ENCODE data around the gene KCND2. TPM values are rescaled to one million over a fixed set of nuclear protein-coding genes. Genes with fewer than 3 reads are reported as not detected.
A peak's percentile ranks its signal among the peaks of the same experiment; 100 is the strongest.

KCND2 gene
- polyA plus RNA-seq, 3 donors = not detected

GRCh38 chr7:120582916-120583315 is 309.9 kb downstream of the KCND2 start:
- Histone ChIP-seq H4K20me1 (ENCODE audit: insufficient read depth, low read length) (no peaks in the 10 kb centered on the region), H3K79me2 (ENCODE audit: insufficient read depth, low read length) (no peaks in the 10 kb centered on the region), H3K9me3 (replicated peaks in 1 of 2; ENCODE audit: control insufficient read depth in 1 of 2, insufficient read depth in 1 of 2, low read length in 2 of 2) (no peaks in the 10 kb centered on the region), H3K9ac (ENCODE audit: insufficient read depth, low read length, poor library complexity, severe bottlenecking) (no peak overlapping the region), H3K36me3 (replicated peaks in 1 of 2; ENCODE audit: control insufficient read depth in 1 of 2, insufficient read depth in 2 of 2, low read length in 2 of 2) (no peaks in the 10 kb centered on the region), H3K4me1 (ENCODE audit: control insufficient read depth in 1 of 2, insufficient read depth in 2 of 2, low read length in 2 of 2) (no peaks in the 10 kb centered on the region), H3K27me3 (ENCODE audit: control insufficient read depth in 2 of 2, insufficient read depth in 2 of 2, low read length in 2 of 2) (no peaks in the 10 kb centered on the region), H3K4me2 (replicated peaks; ENCODE audit: extremely low read depth, low read length, poor library complexity, severe bottlenecking) (no peak overlapping the region), H2AFZ (ENCODE audit: insufficient read depth, low read depth, low read length, poor library complexity, severe bottlenecking) (no peak overlapping the region), H3K27ac (ENCODE audit: low read depth in 1 of 2, low read length in 2 of 2) (no peak overlapping the region), H3K4me3 (replicated peaks in 1 of 3; ENCODE audit: low read depth in 2 of 3, low read length in 3 of 3) (no peak overlapping the region)
- no peak for TF ChIP-seq CTCF (IDR thresholded peaks at IDR 0.05)
- intact Hi-C loops (cut with micrococcal nuclease) = no loop called here
- Mint-ChIP-seq H3K4me1 (no peaks in the 10 kb centered on the region), H3K27ac (peak overlapping the region in 1 of 7 donors; percentile 78), H3K9me3 (no peaks in the 10 kb centered on the region), H3K36me3 (no peaks in the 10 kb centered on the region), H3K4me3 (no peak overlapping the region), H3K27me3 (ENCODE audit: low read depth in 3 of 3) (peaks cover 0 to 2% (median 0%) of the 10 kb centered on the region in 3 donors)
- WGBS (ENCODE audit: insufficient coverage) = no CpG with 5 or more reads among the region's 4 CpGs
- no peak for DNase-seq

DNA sequence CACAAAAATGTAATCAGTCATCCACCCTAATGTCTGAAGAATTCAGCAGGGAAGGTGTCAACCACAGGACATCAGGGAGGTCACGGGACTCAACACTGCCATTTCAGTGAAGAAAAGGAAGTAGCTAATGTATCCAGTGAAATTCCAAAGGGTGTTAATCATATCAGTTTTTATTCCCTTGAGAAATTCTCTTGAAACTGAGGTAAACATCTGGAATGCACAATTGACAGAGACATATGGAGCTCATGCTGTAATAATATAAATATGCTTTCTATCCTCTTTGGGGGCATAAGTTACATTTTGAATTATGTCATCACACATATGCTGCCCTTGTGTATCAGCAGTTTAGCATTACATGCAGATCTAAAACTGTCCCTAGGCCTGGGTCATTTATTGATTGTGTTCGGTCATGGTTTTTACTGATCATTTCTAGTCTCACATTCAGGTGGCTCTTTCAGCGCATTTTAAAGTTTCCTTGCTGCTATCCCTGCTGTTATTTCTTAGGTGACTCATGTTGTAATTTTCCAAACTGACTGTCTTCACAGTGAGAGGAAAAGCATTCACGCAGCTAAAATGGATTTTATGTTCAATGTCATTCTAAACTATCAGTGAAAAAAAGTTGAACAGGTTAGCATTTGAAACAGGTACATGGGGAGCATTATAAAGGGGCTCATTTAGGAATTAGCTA is 311.1 kb downstream of the KCND2 start:
- H2AFZ ChIP-seq (ENCODE audit: insufficient read depth, low read depth, low read length, poor library complexity, severe bottlenecking) = no peak overlapping the region
- no peaks in the 10 kb centered on the region for H3K4me1 ChIP-seq (ENCODE audit: control insufficient read depth in 1 of 2, insufficient read depth in 2 of 2, low read length in 2 of 2)
- no peaks in the 10 kb centered on the region for H3K9me3 Mint-ChIP-seq
- no peak for TF ChIP-seq CTCF (IDR thresholded peaks at IDR 0.05)
- peaks cover 0 to 2% (median 0%) of the 10 kb centered on the region in 3 donors for H3K27me3 Mint-ChIP-seq (ENCODE audit: low read depth in 3 of 3)
- 100% methylated on average over 2 of the region's 4 CpGs for WGBS (ENCODE audit: insufficient coverage)
- no peaks in the 10 kb centered on the region for H3K79me2 ChIP-seq (ENCODE audit: insufficient read depth, low read length)
- H3K36me3 ChIP-seq (replicated peaks in 1 of 2; ENCODE audit: control insufficient read depth in 1 of 2, insufficient read depth in 2 of 2, low read length in 2 of 2) = no peaks in the 10 kb centered on the region
- intact Hi-C loops (cut with micrococcal nuclease) = no loop called here
- H3K9me3 ChIP-seq (replicated peaks in 1 of 2; ENCODE audit: control insufficient read depth in 1 of 2, insufficient read depth in 1 of 2, low read length in 2 of 2) = no peaks in the 10 kb centered on the region
- DNase-seq = no peak
- no peak overlapping the region for H3K9ac ChIP-seq (ENCODE audit: insufficient read depth, low read length, poor library complexity, severe bottlenecking)
- no peaks in the 10 kb centered on the region for H3K27me3 ChIP-seq (ENCODE audit: control insufficient read depth in 2 of 2, insufficient read depth in 2 of 2, low read length in 2 of 2)
- H3K36me3 Mint-ChIP-seq = no peaks in the 10 kb centered on the region
- no peak overlapping the region for H3K27ac Mint-ChIP-seq
- H3K4me1 Mint-ChIP-seq = no peaks in the 10 kb centered on the region
- H3K4me3 Mint-ChIP-seq = no peak overlapping the region
- H3K27ac ChIP-seq (ENCODE audit: low read depth in 1 of 2, low read length in 2 of 2) = no peak overlapping the region
- no peak overlapping the region for H3K4me2 ChIP-seq (replicated peaks; ENCODE audit: extremely low read depth, low read length, poor library complexity, severe bottlenecking)
- no peaks in the 10 kb centered on the region for H4K20me1 ChIP-seq (ENCODE audit: insufficient read depth, low read length)
- no peak overlapping the region for H3K4me3 ChIP-seq (replicated peaks in 1 of 3; ENCODE audit: low read depth in 2 of 3, low read length in 3 of 3)

Measured in CD14-positive monocyte (primary cell).